HFF-Myc (cell line): ENCODE results near the gene GINS2.
A peak's percentile ranks its signal among the peaks of the same experiment; 100 is the strongest.

ENCODE experiments used
- DNase-seq: peaks from one replicate; pipeline ENCODE4 v3.0.0-alpha.2; 2011; ENCODE audit warnings: low read depth; ENCODE audit errors: extremely low read depth
- H3K4me3 ChIP-seq: replicated peaks from 2 replicates; pipeline ENCODE4 v1.5.1; 2011; ENCODE audit warnings: low read depth, mild to moderate bottlenecking, control low read depth, low read length
- CTCF ChIP-seq: IDR thresholded peaks from 2 replicates; pipeline ENCODE4 v1.5.1; 2012; ENCODE audit warnings: mild to moderate bottlenecking, low read depth, low read length, control low read depth; ENCODE audit errors: missing control alignments

Gene GINS2

GRCh38 chr16:85733155-85733838 is 44.5 kb upstream of the GINS2 start:
- no peak for DNase-seq
- no peak overlapping the region for H3K4me3 ChIP-seq
- no peak for TF ChIP-seq CTCF

- DNase-seq, result no peak
- no peak overlapping the region for H3K4me3 ChIP-seq
- TF ChIP-seq CTCF, result no peak
Measured at GRCh38 chr16:85731179-85731578, 42.4 kb upstream of the GINS2 start.

GRCh38 chr16:85730186-85730465 is 41.4 kb upstream of the GINS2 start:
- H3K4me3 ChIP-seq, result no peak overlapping the region
- DNase-seq, result no peak
- TF ChIP-seq CTCF, result no peak

GRCh38 chr16:85729452-85730185 is 40.9 kb upstream of the GINS2 start:
- DNase-seq, result no peak
- no peak for TF ChIP-seq CTCF
- H3K4me3 ChIP-seq, result no peak overlapping the region

- no peak for DNase-seq
- peak; percentile 29 for TF ChIP-seq CTCF
- H3K4me3 ChIP-seq, result no peak overlapping the region
Measured at GRCh38 chr16:85728879-85729278, 40.1 kb upstream of the GINS2 start.

GRCh38 chr16:85724936-85725335 is 36.2 kb upstream of the GINS2 start:
- no peak for DNase-seq
- no peak overlapping the region for H3K4me3 ChIP-seq
- no peak for TF ChIP-seq CTCF
